A549 (cell line): ENCODE results near the gene PIP4K2B. TPM values are rescaled to one million over a fixed set of nuclear protein-coding genes. Genes with fewer than 3 reads are reported as not detected.
A peak's percentile ranks its signal among the peaks of the same experiment; 100 is the strongest.

Experiments
- BCL3 ChIP-seq: fragments of >200 bp; sonication (Bioruptor Twin); formaldehyde crosslinking; IDR thresholded peaks from 3 replicates; pipeline ENCODE4 v1.6.1; 2016
- BHLHE40 ChIP-seq: IDR thresholded peaks from 2 replicates; pipeline ENCODE4 v1.6.1; 2012; ENCODE audit warnings: low read depth, low read length, inconsistent platforms
- CBX2 ChIP-seq: fragments of 200-600 bp; sonication (generic); IDR thresholded peaks from 2 replicates; pipeline ENCODE4 v1.6.1; 2016; ENCODE audit warnings: low read depth, mild to moderate bottlenecking, borderline replicate concordance
- CBX8 ChIP-seq: fragments of 200-600 bp; sonication (generic); IDR thresholded peaks from 2 replicates; pipeline ENCODE4 v1.6.1; 2016
- CHD2 ChIP-seq: fragments of 150-350 bp; IDR thresholded peaks from 2 replicates; pipeline ENCODE4 v1.6.1; 2014; ENCODE audit warnings: low read length; ENCODE audit not compliant: partially characterized antibody
- CHD4 ChIP-seq: fragments of 200-600 bp; sonication (generic); IDR thresholded peaks from 2 replicates; pipeline ENCODE4 v1.6.1; 2016; ENCODE audit warnings: antibody characterized with exemption, mild to moderate bottlenecking, borderline replicate concordance
- EHF ChIP-seq: fragments of 250-450 bp; sonication (Bioruptor Pico); IDR thresholded peaks from 2 replicates; pipeline ENCODE4 v1.5.0; 2020; ENCODE audit warnings: mild to moderate bottlenecking
- EHMT2 ChIP-seq: fragments of 200-600 bp; sonication (generic); IDR thresholded peaks from 2 replicates; pipeline ENCODE4 v1.6.1; 2016; ENCODE audit warnings: antibody characterized with exemption, low read depth, mild to moderate bottlenecking, moderate library complexity
- ESRRA ChIP-seq: fragments of 150-350 bp; IDR thresholded peaks from 2 replicates; pipeline ENCODE4 v1.6.1; 2014; ENCODE audit warnings: mild to moderate bottlenecking, low read length, borderline replicate concordance
- FOSB ChIP-seq: fragments of 250-450 bp; sonication (Bioruptor Pico); IDR thresholded peaks from 2 replicates; pipeline ENCODE4 v1.5.0; 2020; ENCODE audit warnings: mild to moderate bottlenecking, moderate library complexity
- FOSL2 ChIP-seq, 2 experiments: fragments of 450-650 bp in 1 of 2; fragments of >200 bp in 1 of 2; sonication (Bioruptor Twin) in 1 of 2; formaldehyde crosslinking; IDR thresholded peaks; 2 replicates each; pipeline versions ENCODE4 v1.5.0 to v1.6.1; 2016 to 2020; ENCODE audit warnings: mild to moderate bottlenecking in 1 of 2, moderate library complexity in 1 of 2
- GATA3 ChIP-seq: IDR thresholded peaks from 2 replicates; pipeline ENCODE4 v1.6.1; 2012; ENCODE audit warnings: borderline replicate concordance
- HEYL ChIP-seq: fragments of 250-450 bp; sonication (Bioruptor Pico); IDR thresholded peaks from 2 replicates; pipeline ENCODE4 v1.8.0; 2021; ENCODE audit warnings: mild to moderate bottlenecking, moderate library complexity
- HOXA7 ChIP-seq: fragments of 250-450 bp; sonication (Bioruptor Pico); IDR thresholded peaks from 2 replicates; pipeline ENCODE4 v1.5.0; 2020; ENCODE audit warnings: mild to moderate bottlenecking, moderate library complexity
- HOXB13 ChIP-seq: fragments of 250-450 bp; sonication (Bioruptor Pico); IDR thresholded peaks from 2 replicates; pipeline ENCODE4 v1.5.0; 2020; ENCODE audit warnings: low read depth, mild to moderate bottlenecking, moderate library complexity
- JUN ChIP-seq, 2 experiments: fragments of >200 bp; sonication (Bioruptor Twin); formaldehyde crosslinking; IDR thresholded peaks; 2 replicates in 1 of 2; 3 replicates in 1 of 2; pipeline ENCODE4 v1.6.1; 2016 to 2017
- JUNB ChIP-seq: fragments of >200 bp; sonication (Bioruptor Twin); formaldehyde crosslinking; IDR thresholded peaks from 2 replicates; pipeline ENCODE4 v1.6.1; 2016
- KDM5A ChIP-seq: fragments of 200-600 bp; sonication (generic); IDR thresholded peaks from 2 replicates; pipeline ENCODE4 v1.6.1; 2016; ENCODE audit warnings: antibody characterized with exemption, mild to moderate bottlenecking
- MAFK ChIP-seq: fragments of 450-650 bp; IDR thresholded peaks from 2 replicates; pipeline ENCODE4 v1.6.1; 2014; ENCODE audit not compliant: partially characterized antibody
- MAX ChIP-seq: IDR thresholded peaks from 2 replicates; pipeline ENCODE4 v1.6.1; 2012
- NPAS2 ChIP-seq: fragments of 250-450 bp; sonication (Bioruptor Pico); IDR thresholded peaks from 2 replicates; pipeline ENCODE4 v1.8.0; 2022; ENCODE audit warnings: mild to moderate bottlenecking, moderate library complexity, borderline replicate concordance
- PBX3 ChIP-seq: IDR thresholded peaks from 2 replicates; pipeline ENCODE4 v1.6.1; 2012
- POLR2AphosphoS2 ChIP-seq: conservative IDR thresholded peaks from 2 replicates; pipeline ENCODE4 v1.6.1; 2012; ENCODE audit warnings: low read length, improper control_type of control experiment, inconsistent platforms
- RAD21 ChIP-seq, 2 experiments: fragments of >200 bp in 1 of 2; sonication (Bioruptor Twin) in 1 of 2; formaldehyde crosslinking in 1 of 2; IDR thresholded peaks in 1 of 2; conservative IDR thresholded peaks in 1 of 2; 2 replicates in 1 of 2; 3 replicates in 1 of 2; pipeline ENCODE4 v1.6.1; 2012 to 2018; ENCODE audit warnings: inconsistent platforms in 1 of 2
- RCOR1 ChIP-seq: fragments of 150-350 bp; IDR thresholded peaks from 2 replicates; pipeline ENCODE4 v1.6.1; 2014; ENCODE audit warnings: antibody characterized with exemption, low read length, low read depth
- RFX5 ChIP-seq: fragments of 450-650 bp; IDR thresholded peaks from 2 replicates; pipeline ENCODE4 v1.7.1; 2014; ENCODE audit warnings: antibody characterized with exemption, mild to moderate bottlenecking, moderate library complexity
- RNF2 ChIP-seq: fragments of 200-600 bp; sonication (generic); IDR thresholded peaks from 2 replicates; pipeline ENCODE4 v1.6.1; 2016; ENCODE audit warnings: low read depth, mild to moderate bottlenecking, antibody characterized with exemption, moderate library complexity, borderline replicate concordance
- SREBF2 ChIP-seq: fragments of 450-650 bp; IDR thresholded peaks from 2 replicates; pipeline ENCODE4 v1.6.1; 2014; ENCODE audit warnings: mild to moderate bottlenecking, moderate library complexity
- TFCP2L1 ChIP-seq: fragments of 250-450 bp; sonication (Bioruptor Pico); IDR thresholded peaks from 2 replicates; pipeline ENCODE4 v1.5.0; 2021; ENCODE audit warnings: mild to moderate bottlenecking
- TP53 ChIP-seq: fragments of 250-450 bp; sonication (Bioruptor Pico); IDR thresholded peaks from 2 replicates; pipeline ENCODE4 v1.5.0; 2021; ENCODE audit warnings: mild to moderate bottlenecking, moderate library complexity
- ZFP36 ChIP-seq: fragments of 450-650 bp; IDR thresholded peaks from 2 replicates; pipeline ENCODE4 v1.6.1; 2014; ENCODE audit warnings: borderline replicate concordance; ENCODE audit not compliant: partially characterized antibody
- polyA plus RNA-seq, 4 experiments: library from polyadenylated mRNA; depleted of rRNA in 3 of 4; stranded (reverse); fragments of >200 nt; fragmentation: RNase III in 1 of 4; extraction: RNeasy Plus Mini Kit Qiagen cat#74134 plus additional on column Dnase treatment in 1 of 4; gene quantifications; 2 replicates in 3 of 4; 3 replicates in 1 of 4; pipeline ENCODE4 v1.2.3, GENCODE V29; 2011 to 2017
- TF ChIP-seq, protein P1 (sequence below): fragments of >200 bp; sonication (Bioruptor Twin); formaldehyde crosslinking; IDR thresholded peaks from 3 replicates; pipeline ENCODE4 v1.5.1; 2016
- TF ChIP-seq, protein P2 (sequence below): fragments of 250-450 bp; sonication (Bioruptor Pico); IDR thresholded peaks from 2 replicates; pipeline ENCODE4 v1.5.0; 2020; ENCODE audit warnings: low read depth, mild to moderate bottlenecking, moderate library complexity
- TF ChIP-seq, protein P3 (sequence below): fragments of >200 bp; sonication (Bioruptor Twin); formaldehyde crosslinking; IDR thresholded peaks from 2 replicates; pipeline ENCODE4 v1.6.1; 2016
- TF ChIP-seq, protein P4 (sequence below): fragments of 150-350 bp; IDR thresholded peaks from 2 replicates; pipeline ENCODE4 v1.6.1; 2014; ENCODE audit warnings: low read depth, mild to moderate bottlenecking, low read length
- TF ChIP-seq, protein P5 (sequence below): IDR thresholded peaks from 2 replicates; pipeline ENCODE4 v1.6.1; 2012; ENCODE audit warnings: low read depth, borderline replicate concordance

PIP4K2B gene
- polyA plus RNA-seq, 2 of the 4 experiments (the other 2 are of a cell fraction) = 40.3 to 53.7 TPM

GRCh38 chr17:38752308-38753070 is 46.9 kb downstream of the PIP4K2B start, which contains the start of gene PSMB3 (continued):
- peak; percentile 35 for TF ChIP-seq CHD2
- TF ChIP-seq, protein P1, sequence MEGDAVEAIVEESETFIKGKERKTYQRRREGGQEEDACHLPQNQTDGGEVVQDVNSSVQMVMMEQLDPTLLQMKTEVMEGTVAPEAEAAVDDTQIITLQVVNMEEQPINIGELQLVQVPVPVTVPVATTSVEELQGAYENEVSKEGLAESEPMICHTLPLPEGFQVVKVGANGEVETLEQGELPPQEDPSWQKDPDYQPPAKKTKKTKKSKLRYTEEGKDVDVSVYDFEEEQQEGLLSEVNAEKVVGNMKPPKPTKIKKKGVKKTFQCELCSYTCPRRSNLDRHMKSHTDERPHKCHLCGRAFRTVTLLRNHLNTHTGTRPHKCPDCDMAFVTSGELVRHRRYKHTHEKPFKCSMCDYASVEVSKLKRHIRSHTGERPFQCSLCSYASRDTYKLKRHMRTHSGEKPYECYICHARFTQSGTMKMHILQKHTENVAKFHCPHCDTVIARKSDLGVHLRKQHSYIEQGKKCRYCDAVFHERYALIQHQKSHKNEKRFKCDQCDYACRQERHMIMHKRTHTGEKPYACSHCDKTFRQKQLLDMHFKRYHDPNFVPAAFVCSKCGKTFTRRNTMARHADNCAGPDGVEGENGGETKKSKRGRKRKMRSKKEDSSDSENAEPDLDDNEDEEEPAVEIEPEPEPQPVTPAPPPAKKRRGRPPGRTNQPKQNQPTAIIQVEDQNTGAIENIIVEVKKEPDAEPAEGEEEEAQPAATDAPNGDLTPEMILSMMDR = no peak
- TF ChIP-seq RNF2 = no peak
- no peak for TF ChIP-seq RAD21 (conservative IDR thresholded peaks at IDR 0.05 in 1 of 2, IDR thresholded peaks at IDR 0.05 in 1 of 2)
- no peak for TF ChIP-seq POLR2AphosphoS2
- no peak for TF ChIP-seq FOSB (CRISPR knock-in tag)
- TF ChIP-seq ESRRA = no peak
- peak; percentile 40; the same call in 1 of the 2 replicates for TF ChIP-seq BHLHE40
- TF ChIP-seq RCOR1 = no peak
- peak; percentile 99 for TF ChIP-seq PBX3
- TF ChIP-seq EHMT2 = no peak
- no peak for TF ChIP-seq NPAS2 (CRISPR knock-in tag)
- TF ChIP-seq, protein P2, sequence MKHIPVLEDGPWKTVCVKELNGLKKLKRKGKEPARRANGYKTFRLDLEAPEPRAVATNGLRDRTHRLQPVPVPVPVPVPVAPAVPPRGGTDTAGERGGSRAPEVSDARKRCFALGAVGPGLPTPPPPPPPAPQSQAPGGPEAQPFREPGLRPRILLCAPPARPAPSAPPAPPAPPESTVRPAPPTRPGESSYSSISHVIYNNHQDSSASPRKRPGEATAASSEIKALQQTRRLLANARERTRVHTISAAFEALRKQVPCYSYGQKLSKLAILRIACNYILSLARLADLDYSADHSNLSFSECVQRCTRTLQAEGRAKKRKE = no peak
- TF ChIP-seq CBX2 = no peak
- TF ChIP-seq KDM5A = 0 out of 2 replicates have a peak, but pooled peaks have one; percentile 10
- no peak for TF ChIP-seq TFCP2L1 (CRISPR knock-in tag)
- TF ChIP-seq HOXA7 (CRISPR knock-in tag) = no peak
- TF ChIP-seq JUN (IDR thresholded peaks at IDR 0.05) = peak; percentile 53 to 86; a peak in 3 of 5 replicates
- TF ChIP-seq BCL3 = peak; percentile 44; the same call in 2 of the 3 replicates
- TF ChIP-seq CBX8 = no peak
- no peak for TF ChIP-seq ZFP36
- TF ChIP-seq HOXB13 = no peak
- TF ChIP-seq JUNB = no peak
- no peak for TF ChIP-seq HEYL
- TF ChIP-seq, protein P3, sequence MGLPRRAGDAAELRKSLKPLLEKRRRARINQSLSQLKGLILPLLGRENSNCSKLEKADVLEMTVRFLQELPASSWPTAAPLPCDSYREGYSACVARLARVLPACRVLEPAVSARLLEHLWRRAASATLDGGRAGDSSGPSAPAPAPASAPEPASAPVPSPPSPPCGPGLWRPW = no peak
- no peak for TF ChIP-seq GATA3
- TF ChIP-seq TP53 (CRISPR knock-in tag) = 0 out of 2 replicates have a peak, but pooled peaks have one; percentile 50
- TF ChIP-seq FOSL2 (IDR thresholded peaks at IDR 0.05) = no peak
- no peak for TF ChIP-seq FOSL2 (CRISPR knock-in tag; IDR thresholded peaks at IDR 0.05)
- no peak; the same call in 1 of the 2 replicates for TF ChIP-seq CHD4
- TF ChIP-seq MAFK = peak; percentile 66
- peak; percentile 100 for TF ChIP-seq MAX
- no peak for TF ChIP-seq RFX5
- TF ChIP-seq, protein P4, sequence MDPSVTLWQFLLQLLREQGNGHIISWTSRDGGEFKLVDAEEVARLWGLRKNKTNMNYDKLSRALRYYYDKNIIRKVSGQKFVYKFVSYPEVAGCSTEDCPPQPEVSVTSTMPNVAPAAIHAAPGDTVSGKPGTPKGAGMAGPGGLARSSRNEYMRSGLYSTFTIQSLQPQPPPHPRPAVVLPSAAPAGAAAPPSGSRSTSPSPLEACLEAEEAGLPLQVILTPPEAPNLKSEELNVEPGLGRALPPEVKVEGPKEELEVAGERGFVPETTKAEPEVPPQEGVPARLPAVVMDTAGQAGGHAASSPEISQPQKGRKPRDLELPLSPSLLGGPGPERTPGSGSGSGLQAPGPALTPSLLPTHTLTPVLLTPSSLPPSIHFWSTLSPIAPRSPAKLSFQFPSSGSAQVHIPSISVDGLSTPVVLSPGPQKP = no peak
- TF ChIP-seq, protein P5, sequence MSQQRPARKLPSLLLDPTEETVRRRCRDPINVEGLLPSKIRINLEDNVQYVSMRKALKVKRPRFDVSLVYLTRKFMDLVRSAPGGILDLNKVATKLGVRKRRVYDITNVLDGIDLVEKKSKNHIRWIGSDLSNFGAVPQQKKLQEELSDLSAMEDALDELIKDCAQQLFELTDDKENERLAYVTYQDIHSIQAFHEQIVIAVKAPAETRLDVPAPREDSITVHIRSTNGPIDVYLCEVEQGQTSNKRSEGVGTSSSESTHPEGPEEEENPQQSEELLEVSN = peak; percentile 65; the same call in 1 of the 2 replicates
- no peak for TF ChIP-seq EHF (CRISPR knock-in tag)
- TF ChIP-seq SREBF2 = no peak
